ENCODE measurements around the gene KHDC3L. TPM values are rescaled to one million over a fixed set of nuclear protein-coding genes. Genes with fewer than 3 reads are reported as not detected.

The KHDC3L gene
- total RNA-seq, 1 experiment from 2014 or later: 0.22 TPM

- Histone ChIP-seq H2AFZ (ENCODE audit: low read length) (no peak overlapping the region), H3K79me2 (ENCODE audit: insufficient read depth, low read length) (no peaks in the 10 kb centered on the region), H3K27ac (ENCODE audit: insufficient read length, low read depth, low read length) (no peak overlapping the region), H3T11ph (ENCODE audit: low read length) (no peak overlapping the region), H3K14ac (ENCODE audit: insufficient read depth, low read length) (no peak overlapping the region), H4K8ac (replicated peaks; ENCODE audit: insufficient read length, low read depth, low read length) (no peak overlapping the region), H2BK20ac (ENCODE audit: low read depth, low read length, poor library complexity, severe bottlenecking) (no peak overlapping the region), H4K91ac (ENCODE audit: insufficient read length, low read depth, low read length) (no peak overlapping the region), H2BK15ac (ENCODE audit: low read depth, low read length) (no peak overlapping the region), H2BK12ac (ENCODE audit: insufficient read length, low read depth, low read length) (no peak overlapping the region), H3K4me1 (ENCODE audit: insufficient read depth, low read length) (no peaks in the 10 kb centered on the region), H4K20me1 (ENCODE audit: control insufficient read depth, insufficient read depth, insufficient read length) (no peaks in the 10 kb centered on the region), H2AK5ac (ENCODE audit: insufficient read length, low read length) (no peak overlapping the region), H3K18ac (ENCODE audit: insufficient read length, low read depth, low read length) (no peak overlapping the region), H4K5ac (ENCODE audit: insufficient read length, low read depth, low read length) (no peak overlapping the region), H3K4me2 (ENCODE audit: insufficient read depth, insufficient read length, low read length) (peak overlapping the region; percentile 62), H3K4ac (ENCODE audit: low read depth, low read length) (no peak overlapping the region), H3K27me3 (ENCODE audit: insufficient read depth, low read length) (no peaks in the 10 kb centered on the region), H3K56ac (ENCODE audit: insufficient read length, low read depth, low read length) (no peak overlapping the region), H3K9ac (ENCODE audit: extremely low read depth, insufficient read length, low read length) (no peak overlapping the region), H3K23me2 (ENCODE audit: insufficient read length, low read depth, low read length, poor library complexity, severe bottlenecking) (peaks cover 7% of the 10 kb centered on the region), H2BK120ac (ENCODE audit: low read depth, low read length, poor library complexity, severe bottlenecking) (no peak overlapping the region), H3K23ac (ENCODE audit: insufficient read length, low read depth, low read length) (no peak overlapping the region), H2BK5ac (ENCODE audit: insufficient read length, low read length) (no peak overlapping the region), H3K9me3 (ENCODE audit: control insufficient read depth, low read depth, low read length) (no peaks in the 10 kb centered on the region), H3K79me1 (ENCODE audit: insufficient read depth, low read depth, low read length, poor library complexity, severe bottlenecking) (no peaks in the 10 kb centered on the region)
- WGBS (ENCODE audit: extremely low coverage, insufficient read length, low lambda C conversion rate): no CpG with 5 or more reads among the region's 10 CpGs
- no peak overlapping the region for H3K27ac Mint-ChIP-seq
- H3K4me3 Mint-ChIP-seq: peak overlapping the region; percentile 44 to 49; a peak in 2 of 5 replicates
- H3K9me3 Mint-ChIP-seq: peaks cover under 1 to 2% of the 10 kb centered on the region in 2 experiments; a peak in 4 of 5 replicates
- H3K4me1 Mint-ChIP-seq: peaks cover 14 to 16% of the 10 kb centered on the region in 2 experiments
- H3K36me3 Mint-ChIP-seq (ENCODE audit: insufficient read depth in 1 of 3, low read depth in 3 of 3): no peaks in the 10 kb centered on the region
- peak; percentile 50 for DNase-seq
- peaks cover 3% of the 10 kb centered on the region for H3K27me3 Mint-ChIP-seq (ENCODE audit: low read depth)
- TF ChIP-seq CTCF (conservative IDR thresholded peaks at IDR 0.05): no peak
Observed at GRCh38 chr6:73389854-73390253, 27.4 kb downstream of the KHDC3L start.
